ENCODE measurements around the gene PPA1.

DNA sequence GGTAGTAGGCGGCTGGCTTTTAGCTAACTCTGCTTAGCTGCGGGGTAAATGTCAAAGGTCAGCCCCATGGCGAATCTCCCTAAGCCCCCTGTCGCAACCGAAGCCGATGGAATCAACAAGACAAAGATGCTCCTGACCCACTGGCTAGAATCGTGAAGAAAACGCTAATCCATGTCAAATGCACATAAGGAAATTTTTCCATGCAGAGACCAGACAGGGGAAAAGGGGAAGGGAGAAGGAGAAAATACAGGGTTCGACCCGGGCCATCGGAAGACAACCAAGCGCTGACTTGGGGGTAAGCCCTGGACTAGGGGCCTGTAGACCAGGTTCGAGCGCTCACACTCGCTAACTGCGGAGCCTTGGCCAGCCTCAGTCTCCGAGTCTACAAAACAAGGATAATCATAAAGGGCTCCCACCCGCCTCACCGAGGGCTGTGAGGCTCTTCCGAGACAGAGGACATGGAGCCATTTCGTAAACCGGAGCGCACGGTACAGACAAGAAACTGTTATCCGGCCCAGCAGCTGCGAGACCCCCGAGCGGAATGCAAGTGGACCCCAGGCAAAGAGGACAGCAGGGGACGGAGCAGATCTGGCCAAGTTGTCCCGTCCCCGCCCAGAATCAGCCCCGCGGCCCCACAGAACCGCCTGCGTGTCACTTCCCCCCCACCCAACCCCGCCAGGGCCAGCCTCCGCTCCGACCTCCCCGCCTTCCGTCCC, 63.4 kb downstream of the PPA1 start:
- TF ChIP-seq, protein P1, sequence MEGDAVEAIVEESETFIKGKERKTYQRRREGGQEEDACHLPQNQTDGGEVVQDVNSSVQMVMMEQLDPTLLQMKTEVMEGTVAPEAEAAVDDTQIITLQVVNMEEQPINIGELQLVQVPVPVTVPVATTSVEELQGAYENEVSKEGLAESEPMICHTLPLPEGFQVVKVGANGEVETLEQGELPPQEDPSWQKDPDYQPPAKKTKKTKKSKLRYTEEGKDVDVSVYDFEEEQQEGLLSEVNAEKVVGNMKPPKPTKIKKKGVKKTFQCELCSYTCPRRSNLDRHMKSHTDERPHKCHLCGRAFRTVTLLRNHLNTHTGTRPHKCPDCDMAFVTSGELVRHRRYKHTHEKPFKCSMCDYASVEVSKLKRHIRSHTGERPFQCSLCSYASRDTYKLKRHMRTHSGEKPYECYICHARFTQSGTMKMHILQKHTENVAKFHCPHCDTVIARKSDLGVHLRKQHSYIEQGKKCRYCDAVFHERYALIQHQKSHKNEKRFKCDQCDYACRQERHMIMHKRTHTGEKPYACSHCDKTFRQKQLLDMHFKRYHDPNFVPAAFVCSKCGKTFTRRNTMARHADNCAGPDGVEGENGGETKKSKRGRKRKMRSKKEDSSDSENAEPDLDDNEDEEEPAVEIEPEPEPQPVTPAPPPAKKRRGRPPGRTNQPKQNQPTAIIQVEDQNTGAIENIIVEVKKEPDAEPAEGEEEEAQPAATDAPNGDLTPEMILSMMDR (IDR thresholded peaks at IDR 0.05; ENCODE audit: borderline replicate concordance, extremely low read depth, low read length, poor library complexity, severe bottlenecking), result no peak
- TF ChIP-seq EZH2 (IDR thresholded peaks at IDR 0.05; ENCODE audit: borderline replicate concordance, low read depth, low read length, severe bottlenecking), result no peak
